ENCODE results near the gene SPECC1.

The SPECC1 gene

GRCh38 chr17:20241855-20242254, 232.7 kb downstream of the SPECC1 start:
- no peaks in the 10 kb centered on the region for H3K27me3 ChIP-seq (replicated peaks; ENCODE audit: control insufficient read depth, insufficient read depth, low read length, poor library complexity, severe bottlenecking)
- no peak overlapping the region for H3K4me3 ChIP-seq (ENCODE audit: insufficient read depth, low read depth, low read length, poor library complexity, severe bottlenecking)
- H3K27ac ChIP-seq (ENCODE audit: insufficient read depth, low read length, poor library complexity, severe bottlenecking) = no peak overlapping the region
- no peaks in the 10 kb centered on the region for H3K9me3 ChIP-seq (ENCODE audit: control insufficient read depth, low read length)
- DNase-seq = no peak
- no peaks in the 10 kb centered on the region for H3K36me3 ChIP-seq (ENCODE audit: control insufficient read depth, insufficient read depth, low read length)
- peaks cover 1% of the 10 kb centered on the region for H3K4me1 ChIP-seq (ENCODE audit: control insufficient read depth, insufficient read depth, low read length, poor library complexity, severe bottlenecking)

- Histone ChIP-seq H3K4me1 (ENCODE audit: control insufficient read depth, insufficient read depth, low read length, poor library complexity, severe bottlenecking) (peaks cover 3% of the 10 kb centered on the region), H3K27me3 (replicated peaks; ENCODE audit: control insufficient read depth, insufficient read depth, low read length, poor library complexity, severe bottlenecking) (no peaks in the 10 kb centered on the region), H3K4me3 (ENCODE audit: insufficient read depth, low read depth, low read length, poor library complexity, severe bottlenecking) (no peak overlapping the region), H3K9me3 (ENCODE audit: control insufficient read depth, low read length) (no peaks in the 10 kb centered on the region), H3K27ac (ENCODE audit: insufficient read depth, low read length, poor library complexity, severe bottlenecking) (no peak overlapping the region), H3K36me3 (ENCODE audit: control insufficient read depth, insufficient read depth, low read length) (no peaks in the 10 kb centered on the region)
- no peak for DNase-seq
These were observed 233.1 kb downstream of the SPECC1 start for GRCh38 chr17:20242271-20242670.

GRCh38 chr17:20243524-20243923, 234.4 kb downstream of the SPECC1 start:
- Histone ChIP-seq H3K36me3 (ENCODE audit: control insufficient read depth, insufficient read depth, low read length) (no peaks in the 10 kb centered on the region), H3K27me3 (replicated peaks; ENCODE audit: control insufficient read depth, insufficient read depth, low read length, poor library complexity, severe bottlenecking) (no peaks in the 10 kb centered on the region), H3K4me3 (ENCODE audit: insufficient read depth, low read depth, low read length, poor library complexity, severe bottlenecking) (no peak overlapping the region), H3K9me3 (ENCODE audit: control insufficient read depth, low read length) (no peaks in the 10 kb centered on the region), H3K4me1 (ENCODE audit: control insufficient read depth, insufficient read depth, low read length, poor library complexity, severe bottlenecking) (peaks cover 3% of the 10 kb centered on the region), H3K27ac (ENCODE audit: insufficient read depth, low read length, poor library complexity, severe bottlenecking) (no peak overlapping the region)
- DNase-seq = no peak

GRCh38 chr17:20244671-20245070, 235.5 kb downstream of the SPECC1 start:
- no peak overlapping the region for H3K4me3 ChIP-seq (ENCODE audit: insufficient read depth, low read depth, low read length, poor library complexity, severe bottlenecking)
- peaks cover 3% of the 10 kb centered on the region for H3K4me1 ChIP-seq (ENCODE audit: control insufficient read depth, insufficient read depth, low read length, poor library complexity, severe bottlenecking)
- H3K27ac ChIP-seq (ENCODE audit: insufficient read depth, low read length, poor library complexity, severe bottlenecking) = no peak overlapping the region
- no peaks in the 10 kb centered on the region for H3K36me3 ChIP-seq (ENCODE audit: control insufficient read depth, insufficient read depth, low read length)
- H3K27me3 ChIP-seq (replicated peaks; ENCODE audit: control insufficient read depth, insufficient read depth, low read length, poor library complexity, severe bottlenecking) = no peaks in the 10 kb centered on the region
- DNase-seq = no peak
- H3K9me3 ChIP-seq (ENCODE audit: control insufficient read depth, low read length) = no peaks in the 10 kb centered on the region

- Histone ChIP-seq H3K4me3 (ENCODE audit: insufficient read depth, low read depth, low read length, poor library complexity, severe bottlenecking) (no peak overlapping the region), H3K36me3 (ENCODE audit: control insufficient read depth, insufficient read depth, low read length) (no peaks in the 10 kb centered on the region), H3K27ac (ENCODE audit: insufficient read depth, low read length, poor library complexity, severe bottlenecking) (no peak overlapping the region), H3K27me3 (replicated peaks; ENCODE audit: control insufficient read depth, insufficient read depth, low read length, poor library complexity, severe bottlenecking) (no peaks in the 10 kb centered on the region), H3K4me1 (ENCODE audit: control insufficient read depth, insufficient read depth, low read length, poor library complexity, severe bottlenecking) (peaks cover 3% of the 10 kb centered on the region), H3K9me3 (ENCODE audit: control insufficient read depth, low read length) (no peaks in the 10 kb centered on the region)
- DNase-seq = no peak
These were observed 237.5 kb downstream of the SPECC1 start for GRCh38 chr17:20246692-20247091.

GRCh38 chr17:20253323-20253722, 244.2 kb downstream of the SPECC1 start:
- no peaks in the 10 kb centered on the region for H3K27me3 ChIP-seq (replicated peaks; ENCODE audit: control insufficient read depth, insufficient read depth, low read length, poor library complexity, severe bottlenecking)
- no peaks in the 10 kb centered on the region for H3K36me3 ChIP-seq (ENCODE audit: control insufficient read depth, insufficient read depth, low read length)
- H3K27ac ChIP-seq (ENCODE audit: insufficient read depth, low read length, poor library complexity, severe bottlenecking) = no peak overlapping the region
- DNase-seq = no peak
- no peaks in the 10 kb centered on the region for H3K9me3 ChIP-seq (ENCODE audit: control insufficient read depth, low read length)
- no peaks in the 10 kb centered on the region for H3K4me1 ChIP-seq (ENCODE audit: control insufficient read depth, insufficient read depth, low read length, poor library complexity, severe bottlenecking)
- H3K4me3 ChIP-seq (ENCODE audit: insufficient read depth, low read depth, low read length, poor library complexity, severe bottlenecking) = no peak overlapping the region

- no peak overlapping the region for H3K4me3 ChIP-seq (ENCODE audit: insufficient read depth, low read depth, low read length, poor library complexity, severe bottlenecking)
- H3K36me3 ChIP-seq (ENCODE audit: control insufficient read depth, insufficient read depth, low read length) = no peaks in the 10 kb centered on the region
- no peaks in the 10 kb centered on the region for H3K4me1 ChIP-seq (ENCODE audit: control insufficient read depth, insufficient read depth, low read length, poor library complexity, severe bottlenecking)
- H3K9me3 ChIP-seq (ENCODE audit: control insufficient read depth, low read length) = no peaks in the 10 kb centered on the region
- H3K27ac ChIP-seq (ENCODE audit: insufficient read depth, low read length, poor library complexity, severe bottlenecking) = no peak overlapping the region
- DNase-seq = no peak
- H3K27me3 ChIP-seq (replicated peaks; ENCODE audit: control insufficient read depth, insufficient read depth, low read length, poor library complexity, severe bottlenecking) = no peaks in the 10 kb centered on the region
These were observed 245.4 kb downstream of the SPECC1 start for GRCh38 chr17:20254541-20254940.

- no peak overlapping the region for H3K4me3 ChIP-seq (ENCODE audit: insufficient read depth, low read depth, low read length, poor library complexity, severe bottlenecking)
- H3K27me3 ChIP-seq (replicated peaks; ENCODE audit: control insufficient read depth, insufficient read depth, low read length, poor library complexity, severe bottlenecking) = no peaks in the 10 kb centered on the region
- H3K4me1 ChIP-seq (ENCODE audit: control insufficient read depth, insufficient read depth, low read length, poor library complexity, severe bottlenecking) = no peaks in the 10 kb centered on the region
- no peaks in the 10 kb centered on the region for H3K9me3 ChIP-seq (ENCODE audit: control insufficient read depth, low read length)
- H3K27ac ChIP-seq (ENCODE audit: insufficient read depth, low read length, poor library complexity, severe bottlenecking) = no peak overlapping the region
- no peak for DNase-seq
- no peaks in the 10 kb centered on the region for H3K36me3 ChIP-seq (ENCODE audit: control insufficient read depth, insufficient read depth, low read length)
These were observed 247.0 kb downstream of the SPECC1 start for GRCh38 chr17:20256144-20256543.

GRCh38 chr17:20257008-20257407, 247.8 kb downstream of the SPECC1 start:
- Histone ChIP-seq H3K27ac (ENCODE audit: insufficient read depth, low read length, poor library complexity, severe bottlenecking) (no peak overlapping the region), H3K4me1 (ENCODE audit: control insufficient read depth, insufficient read depth, low read length, poor library complexity, severe bottlenecking) (no peaks in the 10 kb centered on the region), H3K27me3 (replicated peaks; ENCODE audit: control insufficient read depth, insufficient read depth, low read length, poor library complexity, severe bottlenecking) (no peaks in the 10 kb centered on the region), H3K4me3 (ENCODE audit: insufficient read depth, low read depth, low read length, poor library complexity, severe bottlenecking) (no peak overlapping the region), H3K9me3 (ENCODE audit: control insufficient read depth, low read length) (no peaks in the 10 kb centered on the region), H3K36me3 (ENCODE audit: control insufficient read depth, insufficient read depth, low read length) (no peaks in the 10 kb centered on the region)
- no peak for DNase-seq

- Histone ChIP-seq H3K27ac (ENCODE audit: insufficient read depth, low read length, poor library complexity, severe bottlenecking) (no peak overlapping the region), H3K9me3 (ENCODE audit: control insufficient read depth, low read length) (no peaks in the 10 kb centered on the region), H3K4me3 (ENCODE audit: insufficient read depth, low read depth, low read length, poor library complexity, severe bottlenecking) (no peak overlapping the region), H3K36me3 (ENCODE audit: control insufficient read depth, insufficient read depth, low read length) (no peaks in the 10 kb centered on the region), H3K4me1 (ENCODE audit: control insufficient read depth, insufficient read depth, low read length, poor library complexity, severe bottlenecking) (peaks cover 3% of the 10 kb centered on the region), H3K27me3 (replicated peaks; ENCODE audit: control insufficient read depth, insufficient read depth, low read length, poor library complexity, severe bottlenecking) (no peaks in the 10 kb centered on the region)
- no peak for DNase-seq
These were observed 248.6 kb downstream of the SPECC1 start for GRCh38 chr17:20257798-20258197.

- no peaks in the 10 kb centered on the region for H3K27me3 ChIP-seq (replicated peaks; ENCODE audit: control insufficient read depth, insufficient read depth, low read length, poor library complexity, severe bottlenecking)
- no peak for DNase-seq
- H3K27ac ChIP-seq (ENCODE audit: insufficient read depth, low read length, poor library complexity, severe bottlenecking) = no peak overlapping the region
- no peak overlapping the region for H3K4me3 ChIP-seq (ENCODE audit: insufficient read depth, low read depth, low read length, poor library complexity, severe bottlenecking)
- peaks cover 3% of the 10 kb centered on the region for H3K4me1 ChIP-seq (ENCODE audit: control insufficient read depth, insufficient read depth, low read length, poor library complexity, severe bottlenecking)
- H3K9me3 ChIP-seq (ENCODE audit: control insufficient read depth, low read length) = no peaks in the 10 kb centered on the region
- H3K36me3 ChIP-seq (ENCODE audit: control insufficient read depth, insufficient read depth, low read length) = no peaks in the 10 kb centered on the region
These were observed 250.5 kb downstream of the SPECC1 start for GRCh38 chr17:20259668-20260067.
